Activated CD8-positive, alpha-beta memory T cell treated with anti-CD3 and anti-CD28 coated beads, Interleukin-2, amount 50 U/mL, for 24 hours (primary cell): ENCODE results near the gene PHKB.

Experiments used
- DNase-seq: peaks from one replicate; pipeline ENCODE4 v3.0.0-alpha.2; 2020; ENCODE audit errors: extremely low read depth

The PHKB gene

GRCh38 chr16:47571049-47571448 is 109.9 kb downstream of the PHKB start:
- no peak for DNase-seq

- DNase-seq, result no peak
Measured at GRCh38 chr16:47571711-47572110, 110.6 kb downstream of the PHKB start.

GRCh38 chr16:47574091-47575054 is 113.2 kb downstream of the PHKB start:
- no peak for DNase-seq

GRCh38 chr16:47577029-47577428 is 115.9 kb downstream of the PHKB start:
- DNase-seq, result no peak

GRCh38 chr16:47578033-47578432 is 116.9 kb downstream of the PHKB start:
- no peak for DNase-seq

GRCh38 chr16:47578573-47578972 is 117.4 kb downstream of the PHKB start:
- no peak for DNase-seq

- DNase-seq, result no peak
Measured at GRCh38 chr16:47581114-47581513, 120.0 kb downstream of the PHKB start.

- DNase-seq, result no peak
Measured at GRCh38 chr16:47584464-47585225, 123.5 kb downstream of the PHKB start.

- no peak for DNase-seq
Measured at GRCh38 chr16:47586121-47586520, 125.0 kb downstream of the PHKB start.

GRCh38 chr16:47590472-47590871 is 129.3 kb downstream of the PHKB start:
- DNase-seq, result no peak

- DNase-seq, result no peak
Measured at GRCh38 chr16:47592232-47592631, 131.1 kb downstream of the PHKB start.

- DNase-seq, result no peak
Measured at GRCh38 chr16:47599512-47599911, 138.4 kb downstream of the PHKB start.

- DNase-seq, result no peak
Measured at GRCh38 chr16:47600376-47600775, 139.2 kb downstream of the PHKB start.

- no peak for DNase-seq
Measured at GRCh38 chr16:47604306-47604705, 143.2 kb downstream of the PHKB start.

GRCh38 chr16:47611042-47611441 is 149.9 kb downstream of the PHKB start:
- DNase-seq, result no peak

- DNase-seq, result no peak
Measured at GRCh38 chr16:47611848-47612493, 150.8 kb downstream of the PHKB start.

- DNase-seq, result no peak
Measured at GRCh38 chr16:47612711-47613110, 151.6 kb downstream of the PHKB start.

- no peak for DNase-seq
Measured at GRCh38 chr16:47613251-47613650, 152.1 kb downstream of the PHKB start.

- no peak for DNase-seq
Measured at GRCh38 chr16:47617732-47618131, 156.6 kb downstream of the PHKB start.

- DNase-seq, result no peak
Measured at GRCh38 chr16:47622451-47623176, 161.5 kb downstream of the PHKB start.

- no peak for DNase-seq
Measured at GRCh38 chr16:47624563-47624962, 163.4 kb downstream of the PHKB start.

- DNase-seq, result no peak
Measured at GRCh38 chr16:47625115-47625567, 164.0 kb downstream of the PHKB start.
